ENCODE data around the gene RAPGEF4.

- no peak for TF ChIP-seq BHLHE40 (IDR thresholded peaks at IDR 0.05; ENCODE audit: low read depth, low read length)
- no peak for TF ChIP-seq MXI1 (IDR thresholded peaks at IDR 0.05; ENCODE audit: borderline replicate concordance, low read depth, low read length)
- TF ChIP-seq, protein P1, sequence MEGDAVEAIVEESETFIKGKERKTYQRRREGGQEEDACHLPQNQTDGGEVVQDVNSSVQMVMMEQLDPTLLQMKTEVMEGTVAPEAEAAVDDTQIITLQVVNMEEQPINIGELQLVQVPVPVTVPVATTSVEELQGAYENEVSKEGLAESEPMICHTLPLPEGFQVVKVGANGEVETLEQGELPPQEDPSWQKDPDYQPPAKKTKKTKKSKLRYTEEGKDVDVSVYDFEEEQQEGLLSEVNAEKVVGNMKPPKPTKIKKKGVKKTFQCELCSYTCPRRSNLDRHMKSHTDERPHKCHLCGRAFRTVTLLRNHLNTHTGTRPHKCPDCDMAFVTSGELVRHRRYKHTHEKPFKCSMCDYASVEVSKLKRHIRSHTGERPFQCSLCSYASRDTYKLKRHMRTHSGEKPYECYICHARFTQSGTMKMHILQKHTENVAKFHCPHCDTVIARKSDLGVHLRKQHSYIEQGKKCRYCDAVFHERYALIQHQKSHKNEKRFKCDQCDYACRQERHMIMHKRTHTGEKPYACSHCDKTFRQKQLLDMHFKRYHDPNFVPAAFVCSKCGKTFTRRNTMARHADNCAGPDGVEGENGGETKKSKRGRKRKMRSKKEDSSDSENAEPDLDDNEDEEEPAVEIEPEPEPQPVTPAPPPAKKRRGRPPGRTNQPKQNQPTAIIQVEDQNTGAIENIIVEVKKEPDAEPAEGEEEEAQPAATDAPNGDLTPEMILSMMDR (conservative IDR thresholded peaks at IDR 0.05; ENCODE audit: low read depth, low read length) = no peak
- no peak for TF ChIP-seq POLR2A (IDR thresholded peaks at IDR 0.05; ENCODE audit: low read depth, low read length)
- TF ChIP-seq CEBPB (IDR thresholded peaks at IDR 0.05; ENCODE audit: low read depth, low read length) = no peak
- no peak for TF ChIP-seq USF2 (IDR thresholded peaks at IDR 0.05; ENCODE audit: low read depth, low read length)
- no peak for TF ChIP-seq RFX5 (IDR thresholded peaks at IDR 0.05; ENCODE audit: low read depth, low read length)
- no peak for TF ChIP-seq RAD21 (IDR thresholded peaks at IDR 0.05; ENCODE audit: low read length)
- TF ChIP-seq MAZ (IDR thresholded peaks at IDR 0.05; ENCODE audit: borderline replicate concordance, low read depth, low read length) = no peak
- TF ChIP-seq CHD1 (IDR thresholded peaks at IDR 0.05; ENCODE audit: low read depth, low read length) = no peak
- TF ChIP-seq ELK1 (IDR thresholded peaks at IDR 0.05; ENCODE audit: borderline replicate concordance, low read depth, low read length) = no peak
- TF ChIP-seq FOS (IDR thresholded peaks at IDR 0.05; ENCODE audit: low read depth, low read length) = no peak
Observed at GRCh38 chr2:172887280-172887679, 151.6 kb downstream of the RAPGEF4 start.

Measured in IMR-90 (cell line).